ENCODE measurements around the gene TNIP2. TPM values are rescaled to one million over a fixed set of nuclear protein-coding genes. Genes with fewer than 3 reads are reported as not detected.

The TNIP2 gene
- total and polyA plus RNA-seq, 2 of the 13 experiments (the other 11 are each of a cell fraction or from before 2014, with no cell fraction given) = 25.6 to 38.0 TPM

DNA sequence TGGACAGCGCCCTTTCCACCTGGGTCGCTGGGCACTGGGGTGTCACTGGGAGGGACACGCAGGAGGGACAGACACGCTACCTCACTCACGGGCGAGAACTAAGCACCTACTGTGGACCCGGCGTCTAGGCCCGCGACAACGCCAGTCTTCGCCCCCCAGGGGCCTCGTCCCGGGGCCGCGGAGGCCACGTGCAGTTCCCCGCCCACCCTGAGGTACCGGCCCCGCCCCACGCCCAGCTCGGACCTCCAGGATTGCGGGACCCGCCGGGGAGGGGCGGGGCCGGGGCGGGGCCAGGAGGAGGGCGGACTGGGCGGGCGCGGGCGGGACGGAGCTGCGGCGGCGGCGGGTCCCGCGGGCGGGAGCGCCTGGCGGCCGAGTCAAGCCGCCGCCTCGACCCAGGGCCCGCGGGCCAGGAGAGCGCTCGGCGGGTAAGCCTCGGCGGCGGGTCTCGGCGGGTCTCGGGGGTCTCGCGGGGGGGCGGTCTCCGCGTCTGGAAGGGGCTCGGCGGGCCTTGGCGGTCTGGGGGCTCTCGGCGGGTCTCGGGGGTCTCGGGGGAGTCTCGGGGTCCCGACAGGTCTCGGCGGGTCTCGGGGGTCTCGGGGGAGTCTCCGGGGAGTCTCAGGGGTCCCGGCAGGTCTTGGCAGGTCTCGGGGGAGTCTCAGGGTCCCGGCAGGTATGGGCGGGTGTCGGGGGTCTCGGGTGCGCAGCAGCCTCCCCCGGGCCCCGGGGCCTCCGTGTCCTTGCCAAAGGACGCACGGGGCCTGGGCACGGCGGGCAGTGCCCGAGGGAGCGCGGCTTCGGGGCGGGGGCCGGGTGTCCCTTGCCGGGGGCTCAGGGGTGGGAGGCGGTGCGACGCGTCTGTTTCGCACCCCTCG lies 36.8 kb upstream of the TNIP2 start, which contains the start of gene SH3BP2 (continued):
- TF ChIP-seq, protein P1, sequence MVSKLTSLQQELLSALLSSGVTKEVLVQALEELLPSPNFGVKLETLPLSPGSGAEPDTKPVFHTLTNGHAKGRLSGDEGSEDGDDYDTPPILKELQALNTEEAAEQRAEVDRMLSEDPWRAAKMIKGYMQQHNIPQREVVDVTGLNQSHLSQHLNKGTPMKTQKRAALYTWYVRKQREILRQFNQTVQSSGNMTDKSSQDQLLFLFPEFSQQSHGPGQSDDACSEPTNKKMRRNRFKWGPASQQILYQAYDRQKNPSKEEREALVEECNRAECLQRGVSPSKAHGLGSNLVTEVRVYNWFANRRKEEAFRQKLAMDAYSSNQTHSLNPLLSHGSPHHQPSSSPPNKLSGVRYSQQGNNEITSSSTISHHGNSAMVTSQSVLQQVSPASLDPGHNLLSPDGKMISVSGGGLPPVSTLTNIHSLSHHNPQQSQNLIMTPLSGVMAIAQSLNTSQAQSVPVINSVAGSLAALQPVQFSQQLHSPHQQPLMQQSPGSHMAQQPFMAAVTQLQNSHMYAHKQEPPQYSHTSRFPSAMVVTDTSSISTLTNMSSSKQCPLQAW (CRISPR knock-in tag; IDR thresholded peaks at IDR 0.05) = no peak; the same call in 1 of the 2 replicates
- TF ChIP-seq ZNF124 (CRISPR knock-in tag; IDR thresholded peaks at IDR 0.05) = no peak
- no peak for TF ChIP-seq NR2C2 (CRISPR knock-in tag; IDR thresholded peaks at IDR 0.05; ENCODE audit: borderline replicate concordance)
- TF ChIP-seq GTF2F1 (IDR thresholded peaks at IDR 0.05; ENCODE audit: low read length) = no peak
- TF ChIP-seq ZNF782 (CRISPR knock-in tag; IDR thresholded peaks at IDR 0.05; ENCODE audit: borderline replicate concordance) = no peak
- TF ChIP-seq ZNF180 (CRISPR knock-in tag; IDR thresholded peaks at IDR 0.05; ENCODE audit: borderline replicate concordance, low read depth) = no peak
- no peak for TF ChIP-seq NFE2L2 (IDR thresholded peaks at IDR 0.05; ENCODE audit: low read length)
- peak; percentile 67; the same call in 1 of the 2 replicates for TF ChIP-seq ZNF235 (CRISPR knock-in tag; IDR thresholded peaks at IDR 0.05; ENCODE audit: borderline replicate concordance)
- TF ChIP-seq GABPA (IDR thresholded peaks at IDR 0.05; ENCODE audit: low read depth, low read length) = no peak
- TF ChIP-seq GABPA (CRISPR knock-in tag; IDR thresholded peaks at IDR 0.05; ENCODE audit: low read depth) = no peak
- TF ChIP-seq, protein P2, sequence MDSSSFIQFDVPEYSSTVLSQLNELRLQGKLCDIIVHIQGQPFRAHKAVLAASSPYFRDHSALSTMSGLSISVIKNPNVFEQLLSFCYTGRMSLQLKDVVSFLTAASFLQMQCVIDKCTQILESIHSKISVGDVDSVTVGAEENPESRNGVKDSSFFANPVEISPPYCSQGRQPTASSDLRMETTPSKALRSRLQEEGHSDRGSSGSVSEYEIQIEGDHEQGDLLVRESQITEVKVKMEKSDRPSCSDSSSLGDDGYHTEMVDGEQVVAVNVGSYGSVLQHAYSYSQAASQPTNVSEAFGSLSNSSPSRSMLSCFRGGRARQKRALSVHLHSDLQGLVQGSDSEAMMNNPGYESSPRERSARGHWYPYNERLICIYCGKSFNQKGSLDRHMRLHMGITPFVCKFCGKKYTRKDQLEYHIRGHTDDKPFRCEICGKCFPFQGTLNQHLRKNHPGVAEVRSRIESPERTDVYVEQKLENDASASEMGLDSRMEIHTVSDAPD (CRISPR knock-in tag; IDR thresholded peaks at IDR 0.05) = peak; percentile 60; the same call in 1 of the 2 replicates
- TF ChIP-seq RFX3 (CRISPR knock-in tag; IDR thresholded peaks at IDR 0.05) = no peak
- TF ChIP-seq ZNF17 (CRISPR knock-in tag; IDR thresholded peaks at IDR 0.05) = no peak
- TF ChIP-seq, protein P3, sequence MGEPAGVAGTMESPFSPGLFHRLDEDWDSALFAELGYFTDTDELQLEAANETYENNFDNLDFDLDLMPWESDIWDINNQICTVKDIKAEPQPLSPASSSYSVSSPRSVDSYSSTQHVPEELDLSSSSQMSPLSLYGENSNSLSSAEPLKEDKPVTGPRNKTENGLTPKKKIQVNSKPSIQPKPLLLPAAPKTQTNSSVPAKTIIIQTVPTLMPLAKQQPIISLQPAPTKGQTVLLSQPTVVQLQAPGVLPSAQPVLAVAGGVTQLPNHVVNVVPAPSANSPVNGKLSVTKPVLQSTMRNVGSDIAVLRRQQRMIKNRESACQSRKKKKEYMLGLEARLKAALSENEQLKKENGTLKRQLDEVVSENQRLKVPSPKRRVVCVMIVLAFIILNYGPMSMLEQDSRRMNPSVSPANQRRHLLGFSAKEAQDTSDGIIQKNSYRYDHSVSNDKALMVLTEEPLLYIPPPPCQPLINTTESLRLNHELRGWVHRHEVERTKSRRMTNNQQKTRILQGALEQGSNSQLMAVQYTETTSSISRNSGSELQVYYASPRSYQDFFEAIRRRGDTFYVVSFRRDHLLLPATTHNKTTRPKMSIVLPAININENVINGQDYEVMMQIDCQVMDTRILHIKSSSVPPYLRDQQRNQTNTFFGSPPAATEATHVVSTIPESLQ (CRISPR knock-in tag; conservative IDR thresholded peaks at IDR 0.05) = no peak
- TF ChIP-seq, protein P4, sequence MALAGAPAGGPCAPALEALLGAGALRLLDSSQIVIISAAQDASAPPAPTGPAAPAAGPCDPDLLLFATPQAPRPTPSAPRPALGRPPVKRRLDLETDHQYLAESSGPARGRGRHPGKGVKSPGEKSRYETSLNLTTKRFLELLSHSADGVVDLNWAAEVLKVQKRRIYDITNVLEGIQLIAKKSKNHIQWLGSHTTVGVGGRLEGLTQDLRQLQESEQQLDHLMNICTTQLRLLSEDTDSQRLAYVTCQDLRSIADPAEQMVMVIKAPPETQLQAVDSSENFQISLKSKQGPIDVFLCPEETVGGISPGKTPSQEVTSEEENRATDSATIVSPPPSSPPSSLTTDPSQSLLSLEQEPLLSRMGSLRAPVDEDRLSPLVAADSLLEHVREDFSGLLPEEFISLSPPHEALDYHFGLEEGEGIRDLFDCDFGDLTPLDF (CRISPR knock-in tag; IDR thresholded peaks at IDR 0.05) = peak; percentile 59; the same call in 1 of the 2 replicates
- peak; percentile 81; the same call in 1 of the 2 replicates for TF ChIP-seq HOXA5 (CRISPR knock-in tag; IDR thresholded peaks at IDR 0.05)
- no peak for TF ChIP-seq NR3C1 (CRISPR knock-in tag; IDR thresholded peaks at IDR 0.05)
- no peak for TF ChIP-seq ZNF326 (CRISPR knock-in tag; IDR thresholded peaks at IDR 0.05; ENCODE audit: borderline replicate concordance)
- no peak for TF ChIP-seq SMAD1 (CRISPR knock-in tag; IDR thresholded peaks at IDR 0.05; ENCODE audit: borderline replicate concordance, low read depth)
- 0 out of 2 replicates have a peak, but pooled peaks have one; percentile 78 for TF ChIP-seq ZNF891 (CRISPR knock-in tag; IDR thresholded peaks at IDR 0.05)
- TF ChIP-seq PTBP1 (IDR thresholded peaks at IDR 0.05; ENCODE audit: low read depth, low read length, poor library complexity, severe bottlenecking) = no peak
- TF ChIP-seq, protein P5, sequence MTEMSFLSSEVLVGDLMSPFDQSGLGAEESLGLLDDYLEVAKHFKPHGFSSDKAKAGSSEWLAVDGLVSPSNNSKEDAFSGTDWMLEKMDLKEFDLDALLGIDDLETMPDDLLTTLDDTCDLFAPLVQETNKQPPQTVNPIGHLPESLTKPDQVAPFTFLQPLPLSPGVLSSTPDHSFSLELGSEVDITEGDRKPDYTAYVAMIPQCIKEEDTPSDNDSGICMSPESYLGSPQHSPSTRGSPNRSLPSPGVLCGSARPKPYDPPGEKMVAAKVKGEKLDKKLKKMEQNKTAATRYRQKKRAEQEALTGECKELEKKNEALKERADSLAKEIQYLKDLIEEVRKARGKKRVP (CRISPR knock-in tag; IDR thresholded peaks at IDR 0.05) = peak in 1 of 2 experiments; percentile 77; a peak in 2 of 4 replicates
